GM19463 (cell line): ENCODE measurements around the gene PLEKHG4.

Source experiments
- ATAC-seq: cut with Tn5 transposase; IDR thresholded peaks from one replicate; pipeline ENCODE4 v1.9.1; 2021; ENCODE audit warnings: mild to moderate bottlenecking, moderate library complexity; ENCODE audit not compliant: unreplicated experiment

PLEKHG4 gene

GRCh38 chr16:67279296-67280089, at the start of gene PLEKHG4:
PLEKHG4 (plus strand) TSS chr16:67279532; CDS start chr16:67280045, 513 bp downstream.
- peak; percentile 91 for ATAC-seq

- no peak for ATAC-seq
Observed at GRCh38 chr16:67229906-67230808, 49.2 kb upstream of the PLEKHG4 start.

GRCh38 chr16:67230809-67231660, 48.3 kb upstream of the PLEKHG4 start:
- ATAC-seq, result no peak

- ATAC-seq, result no peak
Observed at GRCh38 chr16:67233596-67233995, 45.7 kb upstream of the PLEKHG4 start.

GRCh38 chr16:67234180-67234597, 45.1 kb upstream of the PLEKHG4 start:
- no peak for ATAC-seq

- ATAC-seq, result no peak
Observed at GRCh38 chr16:67235816-67236562, 43.3 kb upstream of the PLEKHG4 start.

GRCh38 chr16:67236563-67237395, 42.6 kb upstream of the PLEKHG4 start:
- ATAC-seq, result no peak

- ATAC-seq, result no peak
Observed at GRCh38 chr16:67237396-67238277, 41.7 kb upstream of the PLEKHG4 start.

GRCh38 chr16:67238278-67238575, 41.1 kb upstream of the PLEKHG4 start:
- ATAC-seq, result no peak

GRCh38 chr16:67238806-67239470, 40.4 kb upstream of the PLEKHG4 start:
- no peak for ATAC-seq

- ATAC-seq, result no peak
Observed at GRCh38 chr16:67240506-67240905, 38.8 kb upstream of the PLEKHG4 start.

- ATAC-seq, result no peak
Observed at GRCh38 chr16:67241008-67241900, 38.1 kb upstream of the PLEKHG4 start.

- no peak for ATAC-seq
Observed at GRCh38 chr16:67242138-67242730, 37.1 kb upstream of the PLEKHG4 start.

GRCh38 chr16:67243481-67243880, 35.9 kb upstream of the PLEKHG4 start:
- no peak for ATAC-seq

- peak; percentile 55 for ATAC-seq
Observed at GRCh38 chr16:67244387-67245185, 34.7 kb upstream of the PLEKHG4 start.

- no peak for ATAC-seq
Observed at GRCh38 chr16:67245186-67245585, 34.1 kb upstream of the PLEKHG4 start.
